HFFc6 (cell line): ENCODE results near the gene RIPK1. TPM values are rescaled to one million over a fixed set of nuclear protein-coding genes. Genes with fewer than 3 reads are reported as not detected.

Experiments used
- DNase-seq: peaks from one replicate; pipeline ENCODE4 v3.0.0-alpha.2; 2018
- H3K27ac Mint-ChIP-seq: 2 replicates; pipeline ENCODE4 v1.8.0; 2020; ENCODE audit warnings: mild to moderate bottlenecking, mixed read lengths
- H3K27me3 Mint-ChIP-seq: 2 replicates; pipeline ENCODE4 v1.8.0; 2021; ENCODE audit warnings: mild to moderate bottlenecking, moderate library complexity, mixed read lengths; ENCODE audit not compliant: insufficient read depth
- H3K36me3 Mint-ChIP-seq: 2 replicates; pipeline ENCODE4 v1.8.0; 2021; ENCODE audit warnings: low read depth, mixed read lengths
- H3K4me1 Mint-ChIP-seq: 2 replicates; pipeline ENCODE4 v1.8.0; 2020; ENCODE audit warnings: low read depth, mixed read lengths
- H3K4me3 Mint-ChIP-seq: 2 replicates; pipeline ENCODE4 v1.8.0; 2020; ENCODE audit warnings: mild to moderate bottlenecking, moderate library complexity, mixed read lengths
- H3K9me3 Mint-ChIP-seq: 2 replicates; pipeline ENCODE4 v1.8.0; 2020; ENCODE audit warnings: mild to moderate bottlenecking, mixed read lengths
- CTCF ChIP-seq: fragments of 200-600 bp; sonication (generic); IDR thresholded peaks from 2 replicates; pipeline ENCODE4 v1.5.0; 2021; ENCODE audit warnings: antibody characterized with exemption, mild to moderate bottlenecking
- total RNA-seq, 6 experiments: library from RNA; stranded (reverse); fragmentation: NEBNext Ultra II Directional; extraction: Animal tissue kit (Norgen Biotek cat#: 25700); gene quantifications; 2 replicates in 1 of 6; 3 replicates in 5 of 6; pipeline ENCODE4 v1.2.3, GENCODE V29; 2021

Gene RIPK1
- total RNA-seq, 6 experiments from 2014 or later, result 19.9 to 24.9 (median 22.2) TPM

GRCh38 chr6:3159805-3160781, 91.8 kb downstream of the RIPK1 start:
- Mint-ChIP-seq H3K27ac (no peak overlapping the region), H3K36me3 (peaks cover 9% of the 10 kb centered on the region; the same call in 1 of the 2 replicates)
- no peak for DNase-seq

GRCh38 chr6:3162067-3162497, 93.8 kb downstream of the RIPK1 start:
- H3K27ac Mint-ChIP-seq, result peak overlapping the region; percentile 86
- no peaks in the 10 kb centered on the region for H3K9me3 Mint-ChIP-seq
- peaks cover 55% of the 10 kb centered on the region for H3K4me1 Mint-ChIP-seq
- peak overlapping the region; percentile 85 for H3K4me3 Mint-ChIP-seq
- TF ChIP-seq CTCF, result no peak
- DNase-seq, result no peak
- peaks cover 3% of the 10 kb centered on the region; the same call in 1 of the 2 replicates for H3K27me3 Mint-ChIP-seq
- H3K36me3 Mint-ChIP-seq, result no peaks in the 10 kb centered on the region; the same call in 1 of the 2 replicates

More at GRCh38 chr6:3159805-3160781, 91.8 kb downstream of the RIPK1 start:
- peaks cover 13% of the 10 kb centered on the region for H3K27me3 Mint-ChIP-seq
- H3K4me3 Mint-ChIP-seq, result no peak overlapping the region
- no peak for TF ChIP-seq CTCF
- H3K9me3 Mint-ChIP-seq, result no peaks in the 10 kb centered on the region
- H3K4me1 Mint-ChIP-seq, result peaks cover 49% of the 10 kb centered on the region

- Mint-ChIP-seq H3K27ac (peak overlapping the region; percentile 86), H3K36me3 (no peaks in the 10 kb centered on the region; the same call in 1 of the 2 replicates), H3K4me1 (peaks cover 60% of the 10 kb centered on the region), H3K27me3 (peaks cover 3% of the 10 kb centered on the region; the same call in 1 of the 2 replicates), H3K9me3 (no peaks in the 10 kb centered on the region), H3K4me3 (peak overlapping the region; percentile 85)
- TF ChIP-seq CTCF, result 0 out of 2 replicates have a peak, but pooled peaks have one; percentile 6
- peak; percentile 71 for DNase-seq
Observed at GRCh38 chr6:3162565-3163247, 94.4 kb downstream of the RIPK1 start.

GRCh38 chr6:3163248-3163594, 94.9 kb downstream of the RIPK1 start:
- no peaks in the 10 kb centered on the region for H3K9me3 Mint-ChIP-seq
- H3K27me3 Mint-ChIP-seq, result peaks cover 3% of the 10 kb centered on the region; the same call in 1 of the 2 replicates
- H3K4me1 Mint-ChIP-seq, result peaks cover 58% of the 10 kb centered on the region
- TF ChIP-seq CTCF, result no peak
- H3K27ac Mint-ChIP-seq, result peak overlapping the region; percentile 70
- no peaks in the 10 kb centered on the region; the same call in 1 of the 2 replicates for H3K36me3 Mint-ChIP-seq
- no peak for DNase-seq
- H3K4me3 Mint-ChIP-seq, result peak overlapping the region; percentile 85

- Mint-ChIP-seq H3K4me1 (peaks cover 54% of the 10 kb centered on the region), H3K9me3 (no peaks in the 10 kb centered on the region), H3K27ac (no peak overlapping the region; the same call in 1 of the 2 replicates), H3K36me3 (no peaks in the 10 kb centered on the region; the same call in 1 of the 2 replicates), H3K27me3 (peaks cover 3% of the 10 kb centered on the region; the same call in 1 of the 2 replicates), H3K4me3 (no peak overlapping the region)
- DNase-seq, result no peak
- no peak for TF ChIP-seq CTCF
Observed at GRCh38 chr6:3164388-3164787, 96.1 kb downstream of the RIPK1 start.
